Spleen (tissue), 7 donors: ENCODE results near the gene ATP7A.

Source experiments
- POLR2A ChIP-seq, 3 donors: fragments of 450-650 bp; IDR thresholded peaks; one replicate each; pipeline ENCODE4 v1.5.1; 2017; ENCODE audit warnings: antibody characterized with exemption in 3 of 3, mild to moderate bottlenecking in 1 of 3
- POLR2AphosphoS5 ChIP-seq, 3 donors: sonication (generic); formaldehyde crosslinking; IDR thresholded peaks; one replicate each; pipeline ENCODE4 v1.5.1; 2017; ENCODE audit warnings: antibody characterized with exemption in 3 of 3
- TF ChIP-seq, protein P1 (sequence below), 11 experiments: fragments of 200-600 bp in 7 of 11; fragments of 450-650 bp in 4 of 11; sonication (generic) in 4 of 11; IDR thresholded peaks in 8 of 11; conservative IDR thresholded peaks in 3 of 11; 1 replicate in 7 of 11; 2 replicates in 4 of 11; pipeline versions ENCODE4 v1.4.0 to v1.8.0; 2016 to 2021; ENCODE audit warnings: antibody characterized with exemption in 11 of 11, inconsistent platforms in 4 of 11, mild to moderate bottlenecking in 1 of 11
- donor health status: DM: no; HTN: no; CAD: no; lungs with moderate emphysema.
- donor health status: DM: no; HTN: no; CAD: no.
- donor health status: DM: no; HTN: no; CAD: no.

DNA sequence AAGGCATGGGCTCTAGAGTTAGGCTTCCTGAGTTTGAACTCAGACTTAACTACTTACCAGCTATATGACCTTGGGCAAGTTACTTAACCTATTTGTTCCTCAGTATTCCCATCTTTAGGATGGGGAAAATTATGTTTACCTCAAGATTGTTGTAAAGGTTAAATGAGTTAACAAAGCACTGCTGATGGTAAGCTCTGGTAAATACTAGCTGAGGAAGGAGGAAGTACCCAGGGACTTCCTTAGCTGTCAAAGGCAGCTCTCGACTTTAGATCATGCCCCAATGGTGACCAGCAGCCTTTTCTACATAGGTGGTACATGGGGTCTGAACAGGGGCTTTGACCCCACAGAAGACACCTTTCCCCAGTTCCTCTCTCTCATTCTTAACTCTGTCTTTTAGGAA is 20.1 kb downstream of the ATP7A start:
- TF ChIP-seq, protein P1, sequence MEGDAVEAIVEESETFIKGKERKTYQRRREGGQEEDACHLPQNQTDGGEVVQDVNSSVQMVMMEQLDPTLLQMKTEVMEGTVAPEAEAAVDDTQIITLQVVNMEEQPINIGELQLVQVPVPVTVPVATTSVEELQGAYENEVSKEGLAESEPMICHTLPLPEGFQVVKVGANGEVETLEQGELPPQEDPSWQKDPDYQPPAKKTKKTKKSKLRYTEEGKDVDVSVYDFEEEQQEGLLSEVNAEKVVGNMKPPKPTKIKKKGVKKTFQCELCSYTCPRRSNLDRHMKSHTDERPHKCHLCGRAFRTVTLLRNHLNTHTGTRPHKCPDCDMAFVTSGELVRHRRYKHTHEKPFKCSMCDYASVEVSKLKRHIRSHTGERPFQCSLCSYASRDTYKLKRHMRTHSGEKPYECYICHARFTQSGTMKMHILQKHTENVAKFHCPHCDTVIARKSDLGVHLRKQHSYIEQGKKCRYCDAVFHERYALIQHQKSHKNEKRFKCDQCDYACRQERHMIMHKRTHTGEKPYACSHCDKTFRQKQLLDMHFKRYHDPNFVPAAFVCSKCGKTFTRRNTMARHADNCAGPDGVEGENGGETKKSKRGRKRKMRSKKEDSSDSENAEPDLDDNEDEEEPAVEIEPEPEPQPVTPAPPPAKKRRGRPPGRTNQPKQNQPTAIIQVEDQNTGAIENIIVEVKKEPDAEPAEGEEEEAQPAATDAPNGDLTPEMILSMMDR (IDR thresholded peaks at IDR 0.05 in 8 of 11, conservative IDR thresholded peaks at IDR 0.05 in 3 of 11), result no peak
- TF ChIP-seq POLR2AphosphoS5 (IDR thresholded peaks at IDR 0.05) (no peak), POLR2A (IDR thresholded peaks at IDR 0.05) (no peak)
